Neural cell (in vitro differentiated cells): Measurements from ENCODE around the gene SND1.

Experiments used
- EP300 ChIP-seq: fragments of 450-650 bp; conservative IDR thresholded peaks from 2 replicates; pipeline ENCODE4 v1.6.1; 2014; ENCODE audit warnings: antibody characterized with exemption, mild to moderate bottlenecking, moderate library complexity; ENCODE audit not compliant: poor library complexity, severe bottlenecking
- EZH2 ChIP-seq: fragments of 200-600, 300-800 bp; shearing (Covaris generic), sonication (generic); IDR thresholded peaks from 2 replicates; pipeline ENCODE4 v1.6.1; 2014; ENCODE audit warnings: antibody characterized with exemption, low read length, borderline replicate concordance, mild to moderate bottlenecking; ENCODE audit not compliant: insufficient read depth, poor library complexity, severe bottlenecking
- MXI1 ChIP-seq: fragments of 450-650 bp; conservative IDR thresholded peaks from 2 replicates; pipeline ENCODE4 v1.6.1; 2014; ENCODE audit warnings: antibody characterized with exemption, mild to moderate bottlenecking; ENCODE audit not compliant: poor library complexity, severe bottlenecking
- RAD21 ChIP-seq: fragments of 450-650 bp; conservative IDR thresholded peaks from 2 replicates; pipeline ENCODE4 v1.6.1; 2014; ENCODE audit warnings: antibody characterized with exemption, mild to moderate bottlenecking, moderate library complexity
- SMC3 ChIP-seq: fragments of 450-650 bp; conservative IDR thresholded peaks from 2 replicates; pipeline ENCODE4 v1.6.1; 2014; ENCODE audit warnings: antibody characterized with exemption, mild to moderate bottlenecking, moderate library complexity; ENCODE audit not compliant: poor library complexity
- TAF1 ChIP-seq: IDR thresholded peaks from 2 replicates; pipeline ENCODE4 v1.6.1; 2012; ENCODE audit warnings: low read depth
- TF ChIP-seq, protein P1 (sequence below): fragments of 450-650 bp; IDR thresholded peaks from 2 replicates; pipeline ENCODE4 v1.5.1; 2014; ENCODE audit warnings: antibody characterized with exemption, mild to moderate bottlenecking, moderate library complexity; ENCODE audit not compliant: poor library complexity, severe bottlenecking
- TF ChIP-seq, protein P2 (sequence below): IDR thresholded peaks from 2 replicates; pipeline ENCODE4 v1.6.1; 2012; ENCODE audit warnings: borderline replicate concordance

DNA sequence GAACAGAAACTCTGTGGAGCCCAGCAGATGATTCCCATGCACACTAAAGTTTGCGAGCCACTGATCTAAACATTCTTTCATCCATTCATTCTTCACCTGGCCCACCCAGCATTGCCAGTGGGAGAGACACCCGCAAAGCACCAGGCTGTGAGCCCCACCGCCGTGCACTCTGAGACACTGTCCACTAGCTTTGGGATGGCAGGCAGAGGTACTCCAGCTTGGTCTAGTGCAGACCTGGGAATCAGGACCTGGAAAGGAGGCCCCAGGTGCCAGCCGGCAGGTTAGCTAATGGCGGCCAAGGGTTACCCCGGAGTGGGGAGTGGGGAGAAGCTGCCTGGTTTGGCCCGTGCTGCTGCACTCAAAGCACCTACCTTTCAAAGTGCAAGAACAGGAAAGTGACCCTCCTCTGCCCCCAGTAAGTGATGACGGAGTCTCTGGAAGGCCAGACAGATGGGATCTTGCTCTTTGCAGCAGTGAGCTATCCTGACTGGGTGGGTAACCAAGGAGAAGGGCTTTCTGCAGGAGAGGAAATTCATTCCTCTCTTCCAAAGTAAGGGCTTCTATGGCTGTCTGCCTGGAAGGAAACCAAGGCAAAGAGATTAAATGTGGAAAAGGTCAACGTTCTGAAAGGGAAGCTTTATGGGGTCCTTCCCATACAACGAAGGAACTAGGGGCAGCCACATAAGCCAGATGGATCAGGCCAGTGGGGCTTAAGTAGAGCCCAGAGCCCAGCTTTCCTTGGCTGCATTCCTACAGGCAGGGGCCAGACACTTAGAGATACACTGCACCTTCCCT is 453.4 kb downstream of the SND1 start:
- TF ChIP-seq, protein P1, sequence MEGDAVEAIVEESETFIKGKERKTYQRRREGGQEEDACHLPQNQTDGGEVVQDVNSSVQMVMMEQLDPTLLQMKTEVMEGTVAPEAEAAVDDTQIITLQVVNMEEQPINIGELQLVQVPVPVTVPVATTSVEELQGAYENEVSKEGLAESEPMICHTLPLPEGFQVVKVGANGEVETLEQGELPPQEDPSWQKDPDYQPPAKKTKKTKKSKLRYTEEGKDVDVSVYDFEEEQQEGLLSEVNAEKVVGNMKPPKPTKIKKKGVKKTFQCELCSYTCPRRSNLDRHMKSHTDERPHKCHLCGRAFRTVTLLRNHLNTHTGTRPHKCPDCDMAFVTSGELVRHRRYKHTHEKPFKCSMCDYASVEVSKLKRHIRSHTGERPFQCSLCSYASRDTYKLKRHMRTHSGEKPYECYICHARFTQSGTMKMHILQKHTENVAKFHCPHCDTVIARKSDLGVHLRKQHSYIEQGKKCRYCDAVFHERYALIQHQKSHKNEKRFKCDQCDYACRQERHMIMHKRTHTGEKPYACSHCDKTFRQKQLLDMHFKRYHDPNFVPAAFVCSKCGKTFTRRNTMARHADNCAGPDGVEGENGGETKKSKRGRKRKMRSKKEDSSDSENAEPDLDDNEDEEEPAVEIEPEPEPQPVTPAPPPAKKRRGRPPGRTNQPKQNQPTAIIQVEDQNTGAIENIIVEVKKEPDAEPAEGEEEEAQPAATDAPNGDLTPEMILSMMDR: no peak
- TF ChIP-seq EP300: no peak
- TF ChIP-seq SMC3: no peak
- no peak for TF ChIP-seq RAD21
- TF ChIP-seq EZH2: no peak
- TF ChIP-seq MXI1: no peak
- TF ChIP-seq TAF1: no peak
- TF ChIP-seq, protein P2, sequence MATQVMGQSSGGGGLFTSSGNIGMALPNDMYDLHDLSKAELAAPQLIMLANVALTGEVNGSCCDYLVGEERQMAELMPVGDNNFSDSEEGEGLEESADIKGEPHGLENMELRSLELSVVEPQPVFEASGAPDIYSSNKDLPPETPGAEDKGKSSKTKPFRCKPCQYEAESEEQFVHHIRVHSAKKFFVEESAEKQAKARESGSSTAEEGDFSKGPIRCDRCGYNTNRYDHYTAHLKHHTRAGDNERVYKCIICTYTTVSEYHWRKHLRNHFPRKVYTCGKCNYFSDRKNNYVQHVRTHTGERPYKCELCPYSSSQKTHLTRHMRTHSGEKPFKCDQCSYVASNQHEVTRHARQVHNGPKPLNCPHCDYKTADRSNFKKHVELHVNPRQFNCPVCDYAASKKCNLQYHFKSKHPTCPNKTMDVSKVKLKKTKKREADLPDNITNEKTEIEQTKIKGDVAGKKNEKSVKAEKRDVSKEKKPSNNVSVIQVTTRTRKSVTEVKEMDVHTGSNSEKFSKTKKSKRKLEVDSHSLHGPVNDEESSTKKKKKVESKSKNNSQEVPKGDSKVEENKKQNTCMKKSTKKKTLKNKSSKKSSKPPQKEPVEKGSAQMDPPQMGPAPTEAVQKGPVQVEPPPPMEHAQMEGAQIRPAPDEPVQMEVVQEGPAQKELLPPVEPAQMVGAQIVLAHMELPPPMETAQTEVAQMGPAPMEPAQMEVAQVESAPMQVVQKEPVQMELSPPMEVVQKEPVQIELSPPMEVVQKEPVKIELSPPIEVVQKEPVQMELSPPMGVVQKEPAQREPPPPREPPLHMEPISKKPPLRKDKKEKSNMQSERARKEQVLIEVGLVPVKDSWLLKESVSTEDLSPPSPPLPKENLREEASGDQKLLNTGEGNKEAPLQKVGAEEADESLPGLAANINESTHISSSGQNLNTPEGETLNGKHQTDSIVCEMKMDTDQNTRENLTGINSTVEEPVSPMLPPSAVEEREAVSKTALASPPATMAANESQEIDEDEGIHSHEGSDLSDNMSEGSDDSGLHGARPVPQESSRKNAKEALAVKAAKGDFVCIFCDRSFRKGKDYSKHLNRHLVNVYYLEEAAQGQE: no peak
